ENCODE data around the gene TMED10.
"Not testable (repeated sequence)": the region's sequence is repeated elsewhere in the genome, so short reads cannot be mapped to it uniquely, and the experiment has no call there.

TMED10 gene

DNA sequence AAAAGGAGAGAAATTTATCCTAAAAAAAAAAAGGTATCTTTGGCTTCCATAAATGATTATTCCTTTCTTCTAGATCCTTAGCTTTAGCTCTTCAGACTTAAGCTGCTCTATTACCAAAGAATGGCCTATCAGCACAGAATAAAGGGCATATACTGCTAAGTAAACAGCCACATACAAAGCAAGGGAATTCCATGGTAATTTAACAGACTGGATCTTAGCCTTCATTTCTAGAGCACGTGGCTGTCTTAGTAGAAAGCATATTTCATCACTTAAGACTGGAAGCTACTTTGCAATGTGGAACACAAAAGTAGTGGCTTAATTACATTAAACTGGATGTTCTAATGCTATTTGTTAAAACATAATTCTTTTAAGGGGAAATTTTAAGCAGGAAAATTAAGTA is 23.1 kb downstream of the TMED10 start:
- Mint-ChIP-seq H3K4me1 (peaks cover 52% of the 10 kb centered on the region), H3K4me3 (no peak overlapping the region), H3K9me3 (no peaks in the 10 kb centered on the region), H3K27me3 (no peaks in the 10 kb centered on the region), H3K27ac (no peak overlapping the region), H3K36me3 (peaks cover 5% of the 10 kb centered on the region)

DNA sequence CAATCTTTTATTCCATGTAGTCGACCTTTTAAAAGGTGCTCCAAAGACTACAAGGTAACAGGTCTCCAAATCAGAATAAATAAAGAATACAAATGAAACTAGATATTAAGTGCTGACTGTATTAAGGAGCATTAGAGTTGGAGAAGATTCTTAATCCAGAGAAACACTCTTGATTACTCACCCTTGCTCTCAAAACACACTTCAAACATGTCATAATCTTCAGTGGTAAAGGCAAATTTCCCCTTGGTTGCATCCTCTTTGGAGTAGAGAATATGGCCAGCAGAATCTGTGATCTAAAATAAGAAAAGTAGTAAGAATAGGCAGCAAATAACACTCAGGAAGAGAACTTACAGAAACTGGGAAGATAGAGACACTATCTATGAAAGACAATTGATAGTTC is 24.6 kb downstream of the TMED10 start:
- H3K4me1 Mint-ChIP-seq, result peaks cover 57% of the 10 kb centered on the region
- peaks cover 6% of the 10 kb centered on the region for H3K36me3 Mint-ChIP-seq
- no peaks in the 10 kb centered on the region for H3K27me3 Mint-ChIP-seq
- H3K4me3 Mint-ChIP-seq, result no peak overlapping the region
- no peaks in the 10 kb centered on the region for H3K9me3 Mint-ChIP-seq
- H3K27ac Mint-ChIP-seq, result peak overlapping the region; percentile 41

- not testable (repeated sequence) for H3K27ac Mint-ChIP-seq, H3K4me3 Mint-ChIP-seq, H3K27me3 Mint-ChIP-seq, H3K36me3 Mint-ChIP-seq, H3K9me3 Mint-ChIP-seq
- H3K4me1 Mint-ChIP-seq, result peaks cover 57% of the 10 kb centered on the region
These were observed 25.8 kb downstream of the TMED10 start for GRCh38 chr14:75150637-75151036.

- Mint-ChIP-seq H3K36me3 (peaks cover 6% of the 10 kb centered on the region), H3K4me1 (peaks cover 56% of the 10 kb centered on the region), H3K9me3 (no peaks in the 10 kb centered on the region), H3K27me3 (no peaks in the 10 kb centered on the region), H3K27ac (no peak overlapping the region), H3K4me3 (no peak overlapping the region)
These were observed 26.3 kb downstream of the TMED10 start for GRCh38 chr14:75150150-75150549.

- no peak overlapping the region for H3K4me3 Mint-ChIP-seq
- H3K4me1 Mint-ChIP-seq, result peaks cover 68% of the 10 kb centered on the region
- H3K36me3 Mint-ChIP-seq, result peaks cover 9% of the 10 kb centered on the region
- H3K9me3 Mint-ChIP-seq, result no peaks in the 10 kb centered on the region
- H3K27ac Mint-ChIP-seq, result peak overlapping the region; percentile 59
- H3K27me3 Mint-ChIP-seq, result no peaks in the 10 kb centered on the region
These were observed 28.9 kb downstream of the TMED10 start for GRCh38 chr14:75147423-75148071.

- Mint-ChIP-seq H3K4me3 (no peak overlapping the region), H3K9me3 (no peaks in the 10 kb centered on the region), H3K4me1 (peaks cover 73% of the 10 kb centered on the region), H3K36me3 (peaks cover 5% of the 10 kb centered on the region), H3K27me3 (no peaks in the 10 kb centered on the region), H3K27ac (peak overlapping the region; percentile 73)
These were observed 31.5 kb downstream of the TMED10 start for GRCh38 chr14:75144944-75145343.

- peaks cover 78% of the 10 kb centered on the region for H3K4me1 Mint-ChIP-seq
- no peak overlapping the region for H3K4me3 Mint-ChIP-seq
- H3K9me3 Mint-ChIP-seq, result no peaks in the 10 kb centered on the region
- peaks cover 5% of the 10 kb centered on the region for H3K36me3 Mint-ChIP-seq
- H3K27ac Mint-ChIP-seq, result no peak overlapping the region
- H3K27me3 Mint-ChIP-seq, result no peaks in the 10 kb centered on the region
These were observed 32.5 kb downstream of the TMED10 start for GRCh38 chr14:75143761-75144527.

GRCh38 chr14:75142494-75142893 is 33.9 kb downstream of the TMED10 start:
- Mint-ChIP-seq H3K27ac (no peak overlapping the region), H3K36me3 (peaks cover 3% of the 10 kb centered on the region), H3K4me1 (peaks cover 80% of the 10 kb centered on the region), H3K27me3 (no peaks in the 10 kb centered on the region), H3K9me3 (no peaks in the 10 kb centered on the region), H3K4me3 (no peak overlapping the region)

GRCh38 chr14:75141967-75142366 is 34.4 kb downstream of the TMED10 start:
- H3K4me1 Mint-ChIP-seq, result peaks cover 76% of the 10 kb centered on the region
- H3K27me3 Mint-ChIP-seq, result no peaks in the 10 kb centered on the region
- H3K4me3 Mint-ChIP-seq, result no peak overlapping the region
- peaks cover 3% of the 10 kb centered on the region for H3K36me3 Mint-ChIP-seq
- H3K9me3 Mint-ChIP-seq, result no peaks in the 10 kb centered on the region
- no peak overlapping the region for H3K27ac Mint-ChIP-seq

GRCh38 chr14:75141062-75141461 is 35.4 kb downstream of the TMED10 start:
- Mint-ChIP-seq H3K27me3 (no peaks in the 10 kb centered on the region), H3K9me3 (no peaks in the 10 kb centered on the region), H3K4me3 (peak overlapping the region; percentile 12), H3K36me3 (peaks cover 3% of the 10 kb centered on the region), H3K4me1 (peaks cover 67% of the 10 kb centered on the region), H3K27ac (peak overlapping the region; percentile 87)

- Mint-ChIP-seq H3K9me3 (no peaks in the 10 kb centered on the region), H3K36me3 (peaks cover 6% of the 10 kb centered on the region), H3K4me1 (peaks cover 65% of the 10 kb centered on the region), H3K4me3 (no peak overlapping the region), H3K27me3 (no peaks in the 10 kb centered on the region), H3K27ac (no peak overlapping the region)
These were observed 35.8 kb downstream of the TMED10 start for GRCh38 chr14:75140620-75141019.

DNA sequence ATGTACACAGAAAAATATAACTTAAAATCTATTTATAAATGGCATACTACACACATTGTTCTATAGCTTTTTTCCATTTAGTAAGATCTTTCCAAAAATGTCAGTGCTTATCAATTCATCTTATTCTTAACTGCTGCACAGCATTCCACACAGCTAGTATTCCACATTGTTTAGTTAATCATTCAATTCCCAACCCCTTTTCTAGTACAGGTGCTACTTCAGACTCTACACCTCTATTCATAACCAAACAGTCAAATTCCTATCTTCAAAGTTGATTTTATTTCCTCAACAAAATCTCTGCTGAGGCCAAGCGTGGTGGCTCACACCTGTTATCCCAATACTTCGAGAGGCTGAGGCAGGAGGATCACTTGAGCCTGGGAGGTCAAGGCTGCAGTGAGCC is 37.2 kb downstream of the TMED10 start:
- Mint-ChIP-seq H3K27me3 (no peaks in the 10 kb centered on the region), H3K27ac (peak overlapping the region; percentile 87), H3K4me3 (peak overlapping the region; percentile 36), H3K4me1 (peaks cover 54% of the 10 kb centered on the region), H3K9me3 (no peaks in the 10 kb centered on the region), H3K36me3 (peaks cover 7% of the 10 kb centered on the region)

DNA sequence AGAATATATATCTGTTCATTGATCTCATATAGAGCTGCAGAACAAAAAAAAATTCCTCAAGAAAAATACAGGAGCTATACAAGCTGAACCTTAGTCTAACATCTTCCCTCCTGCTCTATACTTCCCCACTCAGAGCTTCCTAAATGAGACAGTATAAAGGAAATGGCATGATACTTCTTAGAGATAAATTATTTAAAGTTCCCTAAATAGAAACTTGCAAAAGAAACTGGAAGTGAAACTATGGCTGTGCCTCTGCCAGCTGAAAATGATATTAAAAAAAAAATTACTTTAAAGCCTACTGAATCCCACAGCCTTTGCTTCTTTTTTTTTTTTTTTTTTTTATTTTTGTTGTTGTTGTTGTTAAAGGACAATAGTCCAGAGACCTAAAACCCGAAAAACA is 37.9 kb downstream of the TMED10 start:
- H3K27me3 Mint-ChIP-seq, result no peaks in the 10 kb centered on the region
- no peaks in the 10 kb centered on the region for H3K9me3 Mint-ChIP-seq
- H3K4me3 Mint-ChIP-seq, result peak overlapping the region; percentile 58
- peaks cover 50% of the 10 kb centered on the region for H3K4me1 Mint-ChIP-seq
- peaks cover 11% of the 10 kb centered on the region for H3K36me3 Mint-ChIP-seq
- H3K27ac Mint-ChIP-seq, result peak overlapping the region; percentile 76

DNA sequence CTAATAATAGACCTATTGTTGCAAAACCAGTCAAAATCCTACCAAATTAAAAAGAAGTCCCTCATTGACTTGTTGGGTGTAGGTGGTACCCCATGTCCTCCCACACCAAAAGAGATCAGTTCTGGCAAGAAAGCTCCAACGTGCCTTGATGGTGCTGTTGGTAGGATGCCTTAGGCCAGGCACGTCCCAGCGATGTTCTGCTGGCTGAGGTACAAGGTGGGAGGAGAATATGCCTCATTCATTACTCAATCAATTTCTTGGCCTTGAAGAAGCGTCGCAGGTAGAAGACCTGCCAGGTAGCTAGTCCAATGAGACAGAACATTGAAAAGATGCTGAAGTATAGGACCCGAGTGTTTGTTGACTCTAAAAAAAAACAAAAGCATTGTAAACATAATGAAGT is 41.8 kb downstream of the TMED10 start:
- H3K9me3 Mint-ChIP-seq, result no peaks in the 10 kb centered on the region
- H3K36me3 Mint-ChIP-seq, result peaks cover 15% of the 10 kb centered on the region
- H3K4me3 Mint-ChIP-seq, result no peak overlapping the region
- H3K27ac Mint-ChIP-seq, result peak overlapping the region; percentile 23
- no peaks in the 10 kb centered on the region for H3K27me3 Mint-ChIP-seq
- H3K4me1 Mint-ChIP-seq, result peaks cover 26% of the 10 kb centered on the region

DNA sequence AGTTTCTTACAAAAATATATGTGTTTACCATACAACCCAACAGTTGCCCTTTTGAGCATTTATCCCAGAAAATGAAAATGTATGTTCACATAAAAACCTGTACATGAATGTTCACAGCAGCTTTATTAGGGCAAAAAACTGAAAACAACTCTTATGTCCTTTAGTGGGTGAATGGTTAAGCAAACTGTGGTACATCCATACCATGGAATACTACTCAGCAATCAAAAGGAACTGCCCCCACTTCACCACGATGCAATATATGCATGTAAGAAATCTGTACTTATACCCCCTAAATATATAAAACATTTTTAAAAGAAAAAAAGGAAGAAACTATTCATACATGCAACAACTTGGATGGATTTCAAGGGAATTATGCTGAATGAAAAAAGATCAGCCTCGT is 42.8 kb downstream of the TMED10 start:
- Mint-ChIP-seq H3K9me3 (no peaks in the 10 kb centered on the region), H3K4me1 (peaks cover 17% of the 10 kb centered on the region), H3K36me3 (peaks cover 15% of the 10 kb centered on the region), H3K4me3 (no peak overlapping the region), H3K27ac (no peak overlapping the region), H3K27me3 (no peaks in the 10 kb centered on the region)

DNA sequence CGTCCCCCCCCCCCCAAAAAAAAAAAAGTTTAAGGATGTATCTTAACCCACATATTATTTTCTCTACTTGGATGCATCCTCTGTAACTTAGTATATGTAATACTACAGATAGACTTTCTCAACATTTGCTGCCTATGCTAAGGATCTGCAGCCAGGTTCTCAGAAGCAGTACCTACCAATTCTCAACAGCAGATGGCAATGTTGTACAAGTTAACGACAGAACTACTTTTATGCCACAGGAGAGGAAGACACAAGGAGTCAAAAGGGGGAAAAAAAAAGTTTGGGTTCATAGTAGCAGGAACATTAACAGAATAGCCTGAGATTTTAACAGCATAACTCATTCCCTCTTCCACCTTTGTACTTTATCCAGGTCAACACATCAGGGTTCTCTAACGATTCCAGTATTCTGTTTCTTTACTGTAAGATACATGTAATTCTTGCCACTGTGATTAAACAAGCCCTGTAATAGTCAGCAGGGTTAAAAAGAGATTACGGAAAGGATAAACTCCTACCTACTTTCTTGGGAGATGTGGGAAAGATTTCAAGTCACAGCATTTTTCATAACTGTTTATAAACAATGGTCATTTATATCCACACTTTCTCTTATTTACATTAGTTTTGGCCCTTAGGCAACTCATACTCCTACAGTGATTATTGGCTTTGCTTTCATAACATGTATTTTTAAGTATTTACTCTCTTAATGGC is 43.9 kb downstream of the TMED10 start:
- Mint-ChIP-seq H3K27me3 (no peaks in the 10 kb centered on the region), H3K9me3 (no peaks in the 10 kb centered on the region), H3K4me3 (no peak overlapping the region), H3K36me3 (peaks cover 18% of the 10 kb centered on the region), H3K27ac (no peak overlapping the region), H3K4me1 (peaks cover 17% of the 10 kb centered on the region)
